Measurements from ENCODE around the gene DGKZ. TPM values are rescaled to one million over a fixed set of nuclear protein-coding genes. Genes with fewer than 3 reads are reported as not detected.

DGKZ gene, protein sequence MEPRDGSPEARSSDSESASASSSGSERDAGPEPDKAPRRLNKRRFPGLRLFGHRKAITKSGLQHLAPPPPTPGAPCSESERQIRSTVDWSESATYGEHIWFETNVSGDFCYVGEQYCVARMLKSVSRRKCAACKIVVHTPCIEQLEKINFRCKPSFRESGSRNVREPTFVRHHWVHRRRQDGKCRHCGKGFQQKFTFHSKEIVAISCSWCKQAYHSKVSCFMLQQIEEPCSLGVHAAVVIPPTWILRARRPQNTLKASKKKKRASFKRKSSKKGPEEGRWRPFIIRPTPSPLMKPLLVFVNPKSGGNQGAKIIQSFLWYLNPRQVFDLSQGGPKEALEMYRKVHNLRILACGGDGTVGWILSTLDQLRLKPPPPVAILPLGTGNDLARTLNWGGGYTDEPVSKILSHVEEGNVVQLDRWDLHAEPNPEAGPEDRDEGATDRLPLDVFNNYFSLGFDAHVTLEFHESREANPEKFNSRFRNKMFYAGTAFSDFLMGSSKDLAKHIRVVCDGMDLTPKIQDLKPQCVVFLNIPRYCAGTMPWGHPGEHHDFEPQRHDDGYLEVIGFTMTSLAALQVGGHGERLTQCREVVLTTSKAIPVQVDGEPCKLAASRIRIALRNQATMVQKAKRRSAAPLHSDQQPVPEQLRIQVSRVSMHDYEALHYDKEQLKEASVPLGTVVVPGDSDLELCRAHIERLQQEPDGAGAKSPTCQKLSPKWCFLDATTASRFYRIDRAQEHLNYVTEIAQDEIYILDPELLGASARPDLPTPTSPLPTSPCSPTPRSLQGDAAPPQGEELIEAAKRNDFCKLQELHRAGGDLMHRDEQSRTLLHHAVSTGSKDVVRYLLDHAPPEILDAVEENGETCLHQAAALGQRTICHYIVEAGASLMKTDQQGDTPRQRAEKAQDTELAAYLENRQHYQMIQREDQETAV
- total RNA-seq: 55.3 TPM
- long read RNA-seq, partial matches to known transcripts: 41 of 63 reads
- long read RNA-seq, other reads (novel, unspliced or antisense): 18 of 63 reads

DNA sequence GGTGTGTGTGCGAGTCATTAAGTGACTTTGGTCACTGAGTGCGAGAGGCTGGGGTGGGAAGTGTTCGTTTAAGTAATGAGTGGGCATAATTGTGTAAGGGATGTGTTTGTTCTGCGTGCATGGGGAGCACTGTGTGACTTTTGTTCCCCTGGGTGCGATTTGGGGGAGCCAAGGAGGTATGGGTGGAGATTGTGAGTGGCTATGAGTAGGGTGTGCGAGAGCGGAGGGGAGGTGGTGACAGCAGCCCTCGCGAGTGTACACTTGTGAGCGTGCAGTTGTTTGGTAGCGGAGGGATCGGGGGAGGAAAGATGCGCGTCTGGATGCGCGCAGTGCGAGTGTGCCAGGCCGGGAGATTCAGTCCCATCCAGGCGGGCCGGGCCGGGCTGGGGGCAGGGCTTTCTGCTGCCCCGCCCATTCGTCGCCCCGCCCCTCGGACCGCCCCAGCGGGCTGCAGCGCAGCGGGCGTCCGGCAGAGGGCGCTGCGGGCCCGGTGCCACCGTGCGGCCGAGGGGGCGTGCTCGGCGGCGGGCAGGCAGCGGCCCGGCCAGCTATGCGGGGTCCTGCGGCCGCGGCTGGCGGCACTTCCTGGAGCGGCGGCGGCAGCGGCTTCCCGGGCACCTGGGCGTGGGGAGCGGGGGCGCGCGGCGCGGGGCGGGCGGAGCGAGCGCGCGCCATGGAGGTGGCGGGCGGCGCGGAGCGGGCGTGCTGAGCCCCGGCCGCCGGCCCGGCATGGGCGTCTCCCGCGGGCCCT is at the start of gene DGKZ:
TSS of gene DGKZ (plus strand) at position 578 of the 751 bp plus-strand sequence. CDS start 197 bp downstream, outside the sequence.
- peak within 1 kb of the TSS; percentile 88 for H3K27ac ChIP-seq
- intact Hi-C loops (cut with DNase I): no loop called here
- peaks cover 5% of the 10 kb centered on the region for H3K36me3 ChIP-seq
- H3K27me3 ChIP-seq (ENCODE audit: low read depth): no peaks in the 10 kb centered on the region
- H3K4me3 ChIP-seq: peak within 1 kb of the TSS; percentile 75
- no peaks in the 10 kb centered on the region for H3K9me3 ChIP-seq
- TF ChIP-seq, protein P1, sequence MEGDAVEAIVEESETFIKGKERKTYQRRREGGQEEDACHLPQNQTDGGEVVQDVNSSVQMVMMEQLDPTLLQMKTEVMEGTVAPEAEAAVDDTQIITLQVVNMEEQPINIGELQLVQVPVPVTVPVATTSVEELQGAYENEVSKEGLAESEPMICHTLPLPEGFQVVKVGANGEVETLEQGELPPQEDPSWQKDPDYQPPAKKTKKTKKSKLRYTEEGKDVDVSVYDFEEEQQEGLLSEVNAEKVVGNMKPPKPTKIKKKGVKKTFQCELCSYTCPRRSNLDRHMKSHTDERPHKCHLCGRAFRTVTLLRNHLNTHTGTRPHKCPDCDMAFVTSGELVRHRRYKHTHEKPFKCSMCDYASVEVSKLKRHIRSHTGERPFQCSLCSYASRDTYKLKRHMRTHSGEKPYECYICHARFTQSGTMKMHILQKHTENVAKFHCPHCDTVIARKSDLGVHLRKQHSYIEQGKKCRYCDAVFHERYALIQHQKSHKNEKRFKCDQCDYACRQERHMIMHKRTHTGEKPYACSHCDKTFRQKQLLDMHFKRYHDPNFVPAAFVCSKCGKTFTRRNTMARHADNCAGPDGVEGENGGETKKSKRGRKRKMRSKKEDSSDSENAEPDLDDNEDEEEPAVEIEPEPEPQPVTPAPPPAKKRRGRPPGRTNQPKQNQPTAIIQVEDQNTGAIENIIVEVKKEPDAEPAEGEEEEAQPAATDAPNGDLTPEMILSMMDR (IDR thresholded peaks at IDR 0.05): peak; percentile 75
- DNase-seq (peak; percentile 92), ATAC-seq (peak; percentile 92 to 95)
- H3K4me1 ChIP-seq: peaks cover 81% of the 10 kb centered on the region

DNA sequence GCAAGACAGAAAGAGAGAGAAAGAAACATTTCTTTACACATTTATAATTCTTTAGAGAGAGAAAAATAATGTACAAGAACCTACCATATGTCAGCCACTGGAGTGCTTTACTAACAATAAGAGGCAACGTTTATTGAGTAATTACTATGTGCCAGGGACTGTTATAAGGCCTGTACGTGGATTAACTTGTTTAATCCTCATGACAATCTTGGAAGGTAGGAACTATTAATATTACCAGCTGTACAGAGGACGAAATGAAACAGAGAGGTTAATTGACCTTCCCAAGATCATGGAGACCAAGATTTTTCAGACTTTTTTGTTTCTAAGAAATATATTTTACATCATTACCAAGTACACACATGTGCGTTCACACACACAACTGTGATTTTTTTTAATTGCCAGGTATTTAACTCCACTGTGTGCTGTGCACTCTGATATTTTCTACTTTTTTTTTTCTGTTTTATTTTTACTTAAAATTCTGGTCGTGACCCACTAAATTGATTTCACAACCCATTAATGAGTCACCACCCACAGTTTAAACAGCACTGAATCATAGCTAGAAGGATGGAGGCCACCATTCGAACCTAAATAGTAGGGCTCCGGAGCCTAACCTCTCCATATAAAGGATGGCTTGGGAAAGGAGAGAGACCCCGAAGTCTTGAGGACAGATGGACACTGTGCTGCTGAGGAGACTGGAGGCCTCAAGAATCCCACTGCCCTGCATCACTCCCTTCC is 48.4 kb upstream of the DGKZ start:
- no peak for DNase-seq
- H3K27ac ChIP-seq: no peak overlapping the region
- peaks cover 29% of the 10 kb centered on the region for H3K4me1 ChIP-seq
- TF ChIP-seq, protein P1 (IDR thresholded peaks at IDR 0.05): no peak
- H3K36me3 ChIP-seq: peaks cover 5% of the 10 kb centered on the region
- H3K27me3 ChIP-seq (ENCODE audit: low read depth): peaks cover 7% of the 10 kb centered on the region
- no peak overlapping the region for H3K4me3 ChIP-seq
- H3K9me3 ChIP-seq: no peaks in the 10 kb centered on the region
- intact Hi-C loops (cut with DNase I): no loop called here
- no peak for ATAC-seq

DNA sequence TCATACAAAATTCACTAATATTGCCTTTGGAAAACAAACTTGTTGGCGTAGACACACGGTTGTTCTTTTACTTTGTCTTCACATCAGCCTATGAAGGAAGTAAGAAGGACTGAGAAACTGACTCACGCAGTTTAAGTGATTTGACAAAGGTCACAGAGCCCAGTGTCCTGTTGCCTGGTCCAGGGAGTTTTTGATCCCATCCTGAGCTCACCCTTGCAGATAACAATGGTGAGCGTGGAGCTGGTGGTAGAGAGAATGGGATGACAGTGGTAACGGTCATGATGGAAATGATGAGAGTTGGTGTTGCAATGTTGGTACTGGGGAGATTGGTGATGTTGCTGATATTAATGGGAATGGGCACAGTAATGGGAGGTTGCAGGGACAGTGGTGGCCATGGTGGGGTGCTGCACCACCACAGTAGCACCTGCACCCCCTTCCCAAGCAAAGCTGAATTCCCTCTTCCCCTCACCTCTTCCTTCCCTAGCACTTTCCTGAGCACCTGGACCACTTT is 47.8 kb upstream of the DGKZ start:
- no peak for ATAC-seq
- intact Hi-C loops (cut with DNase I): no loop called here
- H3K9me3 ChIP-seq: no peaks in the 10 kb centered on the region
- TF ChIP-seq, protein P1 (IDR thresholded peaks at IDR 0.05): no peak
- no peak for DNase-seq
- H3K27ac ChIP-seq: no peak overlapping the region
- H3K36me3 ChIP-seq: peaks cover 5% of the 10 kb centered on the region
- H3K4me1 ChIP-seq: peaks cover 26% of the 10 kb centered on the region
- peaks cover 7% of the 10 kb centered on the region for H3K27me3 ChIP-seq (ENCODE audit: low read depth)
- no peak overlapping the region for H3K4me3 ChIP-seq

DNA sequence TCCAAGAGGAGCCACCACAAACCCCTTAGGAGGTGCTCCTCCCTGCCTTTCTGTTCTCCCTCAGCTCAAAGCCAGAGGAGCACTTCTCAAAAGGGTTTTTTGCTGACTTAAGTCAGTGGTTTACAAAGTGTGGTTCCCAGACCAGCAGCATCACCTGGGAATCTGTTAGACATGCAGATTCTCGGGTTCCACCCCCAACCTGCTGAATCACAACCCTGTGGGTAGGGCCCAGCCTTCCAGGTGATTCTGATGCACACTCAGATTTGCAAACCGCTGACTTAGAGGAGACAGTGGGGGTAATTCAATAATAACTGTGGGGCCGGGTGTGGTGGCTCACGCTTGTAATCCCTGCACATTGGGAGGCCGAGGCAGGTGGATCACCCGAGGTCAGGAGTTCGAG is 47.0 kb upstream of the DGKZ start:
- Histone ChIP-seq H3K27ac (no peak overlapping the region), H3K27me3 (ENCODE audit: low read depth) (peaks cover 7% of the 10 kb centered on the region)
- TF ChIP-seq, protein P1 (IDR thresholded peaks at IDR 0.05): no peak

More for the DNA sequence above, 47.0 kb upstream of the DGKZ start:
- Histone ChIP-seq H3K4me3 (no peak overlapping the region), H3K4me1 (peaks cover 21% of the 10 kb centered on the region), H3K36me3 (peaks cover 5% of the 10 kb centered on the region), H3K9me3 (no peaks in the 10 kb centered on the region)
- intact Hi-C loops (cut with DNase I): loop anchor here (10.0 kb wide), 1 partner anchor 55 kb away; no protein-coding TSS in a partner anchor
- ATAC-seq (no peak), DNase-seq (no peak)
